ENCODE results near the gene SYNJ2.

The SYNJ2 gene

DNA sequence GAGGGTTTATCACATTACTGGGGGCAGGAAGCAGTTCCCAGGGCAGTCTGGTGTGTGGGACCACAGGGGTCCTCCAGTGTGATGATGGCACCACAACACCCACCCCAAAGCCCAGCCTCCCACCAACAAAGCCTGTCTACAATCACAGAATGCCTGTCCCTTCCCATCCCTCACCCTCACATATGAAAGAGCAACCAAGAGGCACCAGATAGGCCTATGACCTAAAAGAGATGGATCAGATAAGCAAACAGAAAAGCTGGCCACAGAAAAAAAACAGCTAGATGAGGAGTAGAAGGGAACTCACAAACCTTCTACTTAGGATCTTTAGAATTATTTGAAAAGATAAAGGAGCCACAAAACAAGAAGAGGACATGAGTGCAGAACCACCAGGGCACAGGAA, 132.1 kb downstream of the SYNJ2 start:
- Histone ChIP-seq H3K4me3 (ENCODE audit: low read depth, low read length, poor library complexity, severe bottlenecking) (no peak overlapping the region), H3K27me3 (ENCODE audit: insufficient read depth, low read length) (no peaks in the 10 kb centered on the region), H4K20me1 (ENCODE audit: insufficient read depth, low read length) (no peaks in the 10 kb centered on the region), H3K27ac (ENCODE audit: low read depth, low read length, poor library complexity, severe bottlenecking) (no peak overlapping the region), H2AFZ (ENCODE audit: low read length) (no peak overlapping the region), H3F3A (ENCODE audit: insufficient read depth, low read length) (no peaks in the 10 kb centered on the region), H3K9me2 (ENCODE audit: low read depth, low read length) (no peaks in the 10 kb centered on the region), H3K9me3 (ENCODE audit: low read length) (no peaks in the 10 kb centered on the region), H3K36me3 (ENCODE audit: insufficient read depth, low read length) (peaks cover 8% of the 10 kb centered on the region), H3K9ac (ENCODE audit: low read length) (no peak overlapping the region), H3K79me2 (ENCODE audit: insufficient read depth, low read length) (no peaks in the 10 kb centered on the region), H3K4me2 (ENCODE audit: low read length) (no peak overlapping the region), H3K4me1 (ENCODE audit: insufficient read depth, low read length, severe bottlenecking) (no peaks in the 10 kb centered on the region)
- no peak for TF ChIP-seq CTCF (IDR thresholded peaks at IDR 0.05; ENCODE audit: low read length)
- no peak for TF ChIP-seq EZH2 (IDR thresholded peaks at IDR 0.05; ENCODE audit: borderline replicate concordance, low read length)

GRCh38 chr6:158115102-158115501, 133.4 kb downstream of the SYNJ2 start:
- H4K20me1 ChIP-seq (ENCODE audit: insufficient read depth, low read length), result no peaks in the 10 kb centered on the region
- H3K4me2 ChIP-seq (ENCODE audit: low read length), result no peak overlapping the region
- no peaks in the 10 kb centered on the region for H3F3A ChIP-seq (ENCODE audit: insufficient read depth, low read length)
- no peak overlapping the region for H3K27ac ChIP-seq (ENCODE audit: low read depth, low read length, poor library complexity, severe bottlenecking)
- no peak overlapping the region for H3K9ac ChIP-seq (ENCODE audit: low read length)
- H3K36me3 ChIP-seq (ENCODE audit: insufficient read depth, low read length), result no peaks in the 10 kb centered on the region; the same call in 1 of the 2 replicates
- no peaks in the 10 kb centered on the region for H3K9me2 ChIP-seq (ENCODE audit: low read depth, low read length)
- H3K9me3 ChIP-seq (ENCODE audit: low read length), result no peaks in the 10 kb centered on the region
- H3K79me2 ChIP-seq (ENCODE audit: insufficient read depth, low read length), result no peaks in the 10 kb centered on the region
- TF ChIP-seq EZH2 (IDR thresholded peaks at IDR 0.05; ENCODE audit: borderline replicate concordance, low read length), result no peak
- no peak for TF ChIP-seq CTCF (IDR thresholded peaks at IDR 0.05; ENCODE audit: low read length)
- H3K27me3 ChIP-seq (ENCODE audit: insufficient read depth, low read length), result no peaks in the 10 kb centered on the region
- no peak overlapping the region for H2AFZ ChIP-seq (ENCODE audit: low read length)
- no peak overlapping the region for H3K4me3 ChIP-seq (ENCODE audit: low read depth, low read length, poor library complexity, severe bottlenecking)
- H3K4me1 ChIP-seq (ENCODE audit: insufficient read depth, low read length, severe bottlenecking), result no peaks in the 10 kb centered on the region

- no peaks in the 10 kb centered on the region for H3K9me3 ChIP-seq (ENCODE audit: low read length)
- H3K4me1 ChIP-seq (ENCODE audit: insufficient read depth, low read length, severe bottlenecking), result no peaks in the 10 kb centered on the region
- H4K20me1 ChIP-seq (ENCODE audit: insufficient read depth, low read length), result no peaks in the 10 kb centered on the region
- H3K9ac ChIP-seq (ENCODE audit: low read length), result no peak overlapping the region
- H3K27me3 ChIP-seq (ENCODE audit: insufficient read depth, low read length), result no peaks in the 10 kb centered on the region
- no peak overlapping the region for H3K4me3 ChIP-seq (ENCODE audit: low read depth, low read length, poor library complexity, severe bottlenecking)
- H3K27ac ChIP-seq (ENCODE audit: low read depth, low read length, poor library complexity, severe bottlenecking), result no peak overlapping the region
- no peaks in the 10 kb centered on the region for H3K9me2 ChIP-seq (ENCODE audit: low read depth, low read length)
- no peaks in the 10 kb centered on the region for H3K79me2 ChIP-seq (ENCODE audit: insufficient read depth, low read length)
- H3K4me2 ChIP-seq (ENCODE audit: low read length), result no peak overlapping the region
- no peaks in the 10 kb centered on the region; the same call in 1 of the 2 replicates for H3K36me3 ChIP-seq (ENCODE audit: insufficient read depth, low read length)
- H2AFZ ChIP-seq (ENCODE audit: low read length), result no peak overlapping the region
- no peak for TF ChIP-seq CTCF (IDR thresholded peaks at IDR 0.05; ENCODE audit: low read length)
- TF ChIP-seq EZH2 (IDR thresholded peaks at IDR 0.05; ENCODE audit: borderline replicate concordance, low read length), result no peak
- H3F3A ChIP-seq (ENCODE audit: insufficient read depth, low read length), result no peaks in the 10 kb centered on the region
Observed at GRCh38 chr6:158115508-158115907, 133.8 kb downstream of the SYNJ2 start.
